22Rv1 (cell line): ENCODE measurements around the gene MAGI1.

ENCODE experiments used
- H3K27ac ChIP-seq: fragments of 450-650 bp; 2 replicates; pipeline ENCODE4 v1.5.1; 2017
- CTCF ChIP-seq: fragments of 450-650 bp; IDR thresholded peaks from 2 replicates; pipeline ENCODE4 v1.5.1; 2017; ENCODE audit warnings: mild to moderate bottlenecking
- ZFX ChIP-seq: fragments of 450-650 bp; IDR thresholded peaks from 2 replicates; pipeline ENCODE4 v1.6.1; 2017; ENCODE audit warnings: antibody characterized with exemption, borderline replicate concordance

The MAGI1 gene

DNA sequence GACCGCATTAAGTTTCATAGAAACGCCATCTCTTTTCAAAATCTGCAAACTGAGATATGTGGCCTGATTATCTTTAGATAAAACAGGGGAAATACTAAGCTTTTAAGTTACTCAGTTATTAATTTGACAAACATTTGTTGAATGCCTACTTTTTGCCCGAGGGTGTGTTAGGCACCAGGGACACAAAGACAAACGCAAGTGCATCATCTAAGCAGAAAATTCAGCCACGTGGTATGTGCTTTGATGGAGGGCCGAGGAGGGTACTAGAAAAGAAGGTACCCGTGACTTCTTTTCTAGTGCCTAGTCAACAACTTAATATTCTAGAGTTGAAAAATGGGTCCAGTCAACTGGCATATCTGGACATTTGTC, 594.3 kb downstream of the MAGI1 start:
- H3K27ac ChIP-seq, result no peak overlapping the region
- TF ChIP-seq ZFX (no peak), CTCF (no peak)

- H3K27ac ChIP-seq, result no peak overlapping the region
- TF ChIP-seq CTCF (no peak), ZFX (no peak)
Observed at GRCh38 chr3:65443739-65444446, 594.8 kb downstream of the MAGI1 start.

DNA sequence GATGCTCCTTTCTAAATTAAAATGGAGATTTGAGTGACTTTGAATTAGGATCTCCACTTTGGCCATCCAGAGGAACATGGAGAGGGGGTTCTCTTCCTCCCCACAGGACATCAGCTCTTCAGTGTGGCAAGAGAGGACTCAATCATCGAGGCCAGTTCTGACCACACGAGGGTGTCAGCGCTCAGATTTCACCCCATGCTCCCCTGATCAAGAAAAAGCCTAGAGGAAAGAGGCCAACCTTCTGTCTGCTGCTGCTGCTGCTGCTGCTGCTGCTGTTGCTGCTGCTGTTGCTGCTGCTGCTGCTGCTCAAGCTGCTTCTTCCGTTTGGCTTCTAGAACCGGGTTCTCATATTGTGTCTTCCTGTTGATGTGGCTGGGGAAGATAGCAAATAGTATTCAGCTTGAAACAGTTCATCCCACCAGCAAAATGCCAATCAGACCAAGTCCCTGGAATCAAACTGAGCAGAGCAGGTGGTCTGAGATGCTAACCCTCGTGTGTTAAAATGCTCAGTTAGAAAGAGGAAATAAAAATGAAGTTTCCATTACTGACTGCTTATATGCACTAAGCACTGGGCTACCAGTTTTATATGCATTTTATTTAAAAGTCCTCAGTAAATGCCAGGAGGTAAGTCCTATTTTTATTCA, 599.0 kb downstream of the MAGI1 start:
- TF ChIP-seq CTCF, result peak; percentile 13; the same call in 1 of the 2 replicates
- TF ChIP-seq ZFX, result no peak

DNA sequence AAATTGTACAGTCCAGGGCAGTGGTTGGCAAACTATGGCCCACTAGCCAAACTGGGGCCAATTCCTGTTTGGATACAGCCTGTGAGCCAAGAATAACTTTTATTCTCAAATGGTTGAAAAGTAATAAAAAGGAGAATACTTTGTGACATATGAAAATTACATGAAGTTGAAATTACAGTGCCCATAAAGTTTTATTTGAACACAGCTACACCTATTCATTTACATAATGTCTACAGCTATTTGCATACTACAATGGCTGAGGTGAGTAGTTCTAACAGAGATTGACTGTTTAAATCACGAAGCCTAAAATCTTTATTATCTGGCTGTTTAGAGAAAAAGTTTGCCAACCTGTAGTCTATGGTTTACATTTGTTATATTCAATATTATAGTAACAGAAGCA, 600.1 kb downstream of the MAGI1 start:
- no peak for TF ChIP-seq CTCF
- no peak for TF ChIP-seq ZFX
- H3K27ac ChIP-seq, result no peak overlapping the region

More for the DNA sequence above, 599.0 kb downstream of the MAGI1 start:
- no peak overlapping the region for H3K27ac ChIP-seq

- no peak for TF ChIP-seq CTCF
- no peak for TF ChIP-seq ZFX
- H3K27ac ChIP-seq, result no peak overlapping the region
Observed at GRCh38 chr3:65438096-65438495, 600.6 kb downstream of the MAGI1 start.

- TF ChIP-seq ZFX, result no peak
- TF ChIP-seq CTCF, result peak; percentile 64
- H3K27ac ChIP-seq, result no peak overlapping the region
Observed at GRCh38 chr3:65436580-65436979, 602.1 kb downstream of the MAGI1 start.

DNA sequence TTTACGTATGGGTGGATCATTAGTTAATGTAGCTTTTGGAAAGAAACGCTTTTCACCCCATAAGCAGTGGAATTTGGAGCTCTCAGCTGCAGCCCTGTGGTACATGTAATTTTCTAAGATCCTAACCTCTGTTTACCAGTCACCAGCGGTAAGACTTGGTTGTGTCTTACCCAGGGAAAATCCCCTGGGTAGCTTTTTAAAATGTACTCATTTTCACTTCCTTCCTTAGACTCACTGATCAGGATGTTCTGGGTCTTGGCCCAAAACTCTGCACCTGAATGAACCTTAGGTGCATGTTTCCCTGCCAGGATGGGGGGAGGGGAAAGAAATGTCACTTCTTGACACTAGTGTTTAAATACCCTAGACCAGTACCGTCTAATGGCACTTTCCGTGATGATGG, 605.2 kb downstream of the MAGI1 start:
- TF ChIP-seq ZFX (no peak), CTCF (no peak)
- no peak overlapping the region for H3K27ac ChIP-seq
